HG02884 (cell line): ENCODE results near the gene GAPDH.
"Not testable (repeated sequence)": the region's sequence is repeated elsewhere in the genome, so short reads cannot be mapped to it uniquely, and the experiment has no call there.

Experiments used
- ATAC-seq: cut with Tn5 transposase; IDR thresholded peaks from one replicate; pipeline ENCODE4 v1.9.1; 2021; ENCODE audit warnings: mild to moderate bottlenecking, moderate library complexity; ENCODE audit not compliant: unreplicated experiment

GAPDH gene

GRCh38 chr12:6533923-6534694 lies at the start of gene GAPDH:
GAPDH (plus strand) TSS chr12:6534517; CDS start chr12:6534833, 316 bp downstream.
- peak; percentile 60 for ATAC-seq

- no peak for ATAC-seq
Observed at GRCh38 chr12:6488240-6488639, 46.1 kb upstream of the GAPDH start.

- ATAC-seq = no peak
Observed at GRCh38 chr12:6489449-6489848, 44.9 kb upstream of the GAPDH start.

GRCh38 chr12:6490673-6491072 lies 43.6 kb upstream of the GAPDH start:
- ATAC-seq = not testable (repeated sequence)

- peak; percentile 57 for ATAC-seq
Observed at GRCh38 chr12:6492838-6493496, 41.4 kb upstream of the GAPDH start, which contains the start of gene MRPL51. MRPL51 (minus strand) TSS chr12:6493262; CDS start chr12:6493136, 126 bp downstream.

- peak; percentile 85 for ATAC-seq
Observed at GRCh38 chr12:6493497-6494257, 40.6 kb upstream of the GAPDH start, which contains the start of gene NCAPD2. NCAPD2 (plus strand) TSS chr12:6494102; CDS start chr12:6495099, 997 bp downstream.

- ATAC-seq = peak; percentile 16
Observed at GRCh38 chr12:6494258-6494743, 40.0 kb upstream of the GAPDH start.

GRCh38 chr12:6494968-6495367 lies 39.3 kb upstream of the GAPDH start:
- no peak for ATAC-seq

- not testable (repeated sequence) for ATAC-seq
Observed at GRCh38 chr12:6497291-6497690, 37.0 kb upstream of the GAPDH start.

GRCh38 chr12:6500466-6500865 lies 33.9 kb upstream of the GAPDH start:
- no peak for ATAC-seq

GRCh38 chr12:6507102-6507998 lies 27.0 kb upstream of the GAPDH start:
- ATAC-seq = no peak

GRCh38 chr12:6508087-6508486 lies 26.2 kb upstream of the GAPDH start:
- no peak for ATAC-seq

- ATAC-seq = no peak
Observed at GRCh38 chr12:6520186-6520585, 14.1 kb upstream of the GAPDH start.

- no peak for ATAC-seq
Observed at GRCh38 chr12:6522193-6522592, 12.1 kb upstream of the GAPDH start.

- no peak for ATAC-seq
Observed at GRCh38 chr12:6523708-6524107, 10.6 kb upstream of the GAPDH start.

- ATAC-seq = no peak
Observed at GRCh38 chr12:6524648-6525047, 9.7 kb upstream of the GAPDH start.

GRCh38 chr12:6526201-6526600 lies 8.1 kb upstream of the GAPDH start:
- no peak for ATAC-seq

- ATAC-seq = no peak
Observed at GRCh38 chr12:6526766-6527525, 7.4 kb upstream of the GAPDH start.

GRCh38 chr12:6527711-6528110 lies 6.6 kb upstream of the GAPDH start:
- no peak for ATAC-seq
